Stromal cell of bone marrow (primary cell): ENCODE measurements around the gene PDE4C.

Experiments used
- DNase-seq: peaks from one replicate; pipeline ENCODE4 v3.0.0-alpha.2; 2012; ENCODE audit warnings: low read depth

PDE4C gene

DNA sequence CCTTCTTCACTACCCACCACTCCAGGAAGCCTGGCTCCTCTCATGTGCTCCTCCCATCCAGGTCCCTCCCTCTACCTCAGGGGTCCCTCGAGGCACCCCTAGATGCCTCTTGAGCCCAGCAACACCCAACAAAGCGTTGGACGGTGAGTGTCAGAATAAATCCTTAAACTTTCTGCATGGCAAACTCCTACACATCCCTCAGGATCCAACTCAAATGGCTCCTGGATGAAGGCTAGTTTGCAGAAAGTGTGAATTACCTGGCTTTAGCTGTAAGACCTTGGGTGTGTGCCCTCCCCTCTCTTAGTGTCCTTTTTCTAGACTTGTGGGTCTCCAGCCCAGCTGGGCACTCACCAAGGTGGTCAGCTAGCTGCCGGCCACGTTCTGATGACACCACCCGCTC lies 27.9 kb downstream of the PDE4C start:
- DNase-seq = no peak

DNA sequence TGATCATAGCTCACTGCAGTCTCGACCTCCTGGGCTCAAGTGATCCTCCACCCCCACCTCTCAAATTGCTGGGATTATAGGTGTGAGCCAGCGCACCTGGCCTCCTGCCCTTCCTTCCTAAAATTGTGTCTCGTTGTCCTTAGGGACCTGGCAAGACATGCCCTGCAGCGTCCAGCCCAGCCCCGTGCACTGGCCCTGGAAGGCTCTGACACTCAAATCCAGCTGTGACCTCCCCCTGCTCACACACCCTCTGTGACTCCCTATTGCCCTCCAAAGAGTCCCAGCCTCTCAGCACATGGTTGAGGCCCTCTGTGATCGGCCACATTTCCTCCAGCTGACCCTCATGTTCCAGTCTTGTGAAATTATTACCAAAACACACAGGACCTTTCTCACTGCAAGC lies 28.3 kb downstream of the PDE4C start:
- no peak for DNase-seq

DNA sequence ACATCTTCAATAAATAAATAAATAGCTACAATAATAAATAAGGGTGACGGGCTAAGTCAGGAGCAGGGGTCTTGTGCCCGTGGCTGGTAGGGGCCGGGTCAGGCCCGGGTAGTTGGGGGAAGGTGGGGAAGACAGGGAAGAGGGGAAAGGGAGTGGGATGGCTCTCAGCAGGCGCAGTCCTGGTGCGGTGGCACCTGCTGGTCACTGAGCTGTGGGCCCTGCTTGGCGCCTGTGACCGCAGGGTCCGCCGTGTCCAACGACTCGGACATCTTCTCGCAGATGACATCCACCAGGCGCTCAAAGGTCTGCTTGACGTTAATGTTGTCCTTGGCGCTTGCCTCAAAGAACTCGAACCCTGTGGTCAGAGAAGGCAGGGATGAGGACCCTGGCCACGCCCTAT lies 28.9 kb downstream of the PDE4C start:
- no peak for DNase-seq

DNA sequence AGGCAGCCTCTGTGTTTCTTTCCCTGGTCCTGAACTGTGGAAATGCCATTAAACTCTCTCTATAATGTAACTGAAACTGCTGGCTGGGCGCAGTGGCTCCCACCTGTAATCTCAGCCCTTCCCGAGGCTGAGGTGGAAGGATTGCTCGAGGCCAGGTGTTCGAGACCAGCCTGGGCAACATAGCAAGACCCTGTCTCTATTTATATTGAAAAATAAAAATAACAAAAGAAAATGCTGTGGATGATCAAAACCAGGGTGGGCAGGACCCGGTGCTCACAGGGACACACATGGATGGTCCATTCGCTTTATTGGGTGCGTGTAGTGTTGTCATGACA lies 29.8 kb downstream of the PDE4C start:
- no peak for DNase-seq

DNA sequence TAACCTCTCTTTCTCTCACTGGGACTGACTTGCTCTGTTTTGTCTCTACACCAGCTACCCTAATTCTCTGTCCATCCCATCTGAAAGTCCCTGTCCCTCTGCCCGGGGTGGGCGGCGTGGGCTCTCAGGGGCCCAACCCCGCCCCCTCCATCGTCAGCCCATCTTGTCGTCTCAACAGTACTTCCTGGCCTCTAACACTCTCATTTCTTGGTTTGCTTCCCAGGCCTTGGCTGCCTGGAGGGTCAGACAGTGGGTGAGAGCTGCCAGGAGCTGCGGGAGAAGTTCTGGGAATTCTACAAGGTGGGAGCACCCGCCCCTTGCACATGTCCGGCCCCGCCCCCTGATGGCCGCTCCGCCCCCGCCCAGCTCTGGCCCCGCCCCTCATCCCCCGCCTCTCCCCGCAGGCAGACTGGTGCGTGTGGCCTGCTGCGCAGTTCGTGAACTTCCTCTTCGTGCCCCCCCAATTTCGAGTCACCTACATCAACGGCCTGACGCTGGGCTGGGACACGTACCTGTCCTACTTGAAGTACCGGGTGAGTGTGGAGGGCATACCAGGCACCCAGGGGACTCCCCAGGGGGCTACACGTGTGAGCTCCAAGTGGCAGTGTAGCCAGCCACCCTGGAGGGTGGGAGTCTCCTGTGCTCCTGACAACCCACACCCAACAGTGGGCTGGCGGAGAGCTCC lies 31.5 kb downstream of the PDE4C start:
- no peak for DNase-seq

DNA sequence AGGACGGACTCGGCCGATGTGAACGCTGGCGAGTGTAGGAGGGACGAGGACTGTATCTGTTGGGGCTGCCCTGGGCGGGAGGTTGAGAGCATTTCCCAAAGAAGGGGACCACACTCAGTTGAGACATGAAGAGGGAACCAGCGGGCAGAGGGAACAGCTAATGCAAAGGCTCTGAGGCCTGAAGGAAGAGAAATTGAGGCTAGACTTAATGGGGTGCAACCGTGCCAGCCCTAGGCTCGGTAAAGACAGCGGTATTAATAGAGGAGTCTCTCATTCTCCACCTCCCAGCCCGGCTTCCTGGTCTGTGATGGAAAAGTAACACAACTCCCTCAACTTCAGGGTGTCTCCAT lies 32.1 kb downstream of the PDE4C start:
- no peak for DNase-seq

DNA sequence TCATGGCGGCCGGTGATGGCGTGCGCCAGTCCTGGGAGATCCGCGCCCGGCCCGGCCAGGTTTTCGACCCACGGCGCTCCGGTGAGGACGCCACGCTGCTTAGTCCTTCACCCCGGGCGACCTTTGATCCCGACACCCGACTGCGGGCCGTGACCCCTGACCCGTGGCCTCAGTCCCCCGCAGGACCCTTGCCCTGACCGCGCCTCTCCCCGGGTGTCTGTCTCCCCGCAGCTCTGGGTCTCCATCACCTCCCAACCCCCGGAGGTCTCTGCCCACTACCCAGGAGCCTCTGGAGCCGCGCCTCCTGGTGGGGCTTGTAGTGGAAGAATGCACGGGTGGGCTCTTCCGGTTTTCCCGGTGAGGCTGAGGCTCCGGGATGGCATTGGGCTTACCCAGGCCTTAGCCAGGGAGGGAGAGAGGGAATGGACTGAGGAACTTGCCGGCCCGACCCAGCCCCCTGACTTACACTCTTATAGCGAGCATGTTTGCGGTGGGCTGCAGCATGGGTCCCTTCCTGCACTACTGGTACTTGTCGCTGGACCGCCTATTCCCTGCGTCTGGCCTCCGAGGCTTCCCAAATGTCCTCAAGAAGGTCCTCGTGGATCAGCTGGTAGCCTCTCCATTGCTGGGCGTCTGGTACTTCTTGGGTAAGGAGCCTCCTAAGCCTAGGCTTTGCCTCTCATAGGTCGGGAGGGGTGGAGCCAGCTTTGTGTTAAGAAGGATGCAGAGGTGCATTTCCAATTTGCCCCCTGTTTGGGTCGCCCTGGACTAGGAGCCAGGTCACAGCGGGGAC lies 32.7 kb downstream of the PDE4C start:
- DNase-seq = no peak

DNA sequence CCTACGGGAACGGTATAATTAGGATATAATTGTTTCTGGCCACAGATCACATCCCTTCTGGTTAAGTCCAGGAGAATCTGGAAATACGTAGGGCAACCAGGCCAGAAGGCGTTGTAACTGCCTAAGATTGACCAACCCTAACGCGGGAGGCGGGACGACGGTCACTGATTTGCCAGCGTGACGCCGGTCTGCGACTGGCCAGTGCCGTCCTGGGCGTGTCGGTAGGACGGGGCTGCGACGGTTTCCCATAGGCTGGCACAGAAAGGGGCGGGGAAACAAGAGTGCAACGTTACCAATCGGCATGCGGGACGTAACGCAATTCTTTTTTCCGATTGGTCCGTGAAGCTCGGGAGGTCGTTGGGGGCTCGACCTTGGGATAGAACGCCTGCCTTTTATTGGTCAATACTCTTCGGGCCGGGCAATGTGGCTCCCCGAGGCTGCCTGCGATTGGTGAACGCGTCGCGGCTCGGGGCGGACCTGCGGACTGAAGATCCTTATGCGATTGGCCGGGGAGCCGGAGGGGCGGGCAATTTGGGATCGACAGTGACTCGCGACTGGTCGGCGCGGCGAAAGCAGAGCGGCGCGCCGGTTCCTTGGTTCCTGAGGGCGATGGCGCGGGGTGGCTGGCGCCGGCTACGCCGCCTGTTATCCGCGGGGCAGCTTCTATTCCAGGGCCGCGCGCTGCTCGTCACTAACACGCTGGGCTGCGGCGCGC lies 33.4 kb downstream of the PDE4C start, which contains the start of gene MPV17L2:
Gene MPV17L2 (plus strand): TSS at position 546 of the 715 bp plus-strand sequence. CDS start 64 bp downstream, at position 610.
- DNase-seq = peak; percentile 100

DNA sequence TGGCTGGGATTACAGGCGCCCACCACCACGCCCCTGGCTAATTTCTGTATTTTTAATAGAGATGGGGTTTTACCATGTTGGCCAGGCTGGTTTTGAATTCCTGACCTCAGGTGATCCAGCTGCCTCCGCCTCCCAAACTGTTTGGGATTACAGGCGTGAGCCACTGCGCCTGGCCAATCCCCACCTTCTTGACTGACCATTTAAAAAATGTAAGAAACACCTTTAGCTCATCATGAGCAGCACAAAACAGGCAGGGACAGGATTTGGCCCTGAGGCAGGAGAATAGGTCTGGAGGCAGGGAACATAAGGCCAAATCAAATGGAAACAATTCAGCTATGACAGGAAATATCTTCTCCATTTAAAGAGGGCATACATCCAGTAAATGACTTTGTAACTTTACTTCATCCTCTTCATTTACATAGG lies 34.6 kb downstream of the PDE4C start:
- DNase-seq = no peak

DNA sequence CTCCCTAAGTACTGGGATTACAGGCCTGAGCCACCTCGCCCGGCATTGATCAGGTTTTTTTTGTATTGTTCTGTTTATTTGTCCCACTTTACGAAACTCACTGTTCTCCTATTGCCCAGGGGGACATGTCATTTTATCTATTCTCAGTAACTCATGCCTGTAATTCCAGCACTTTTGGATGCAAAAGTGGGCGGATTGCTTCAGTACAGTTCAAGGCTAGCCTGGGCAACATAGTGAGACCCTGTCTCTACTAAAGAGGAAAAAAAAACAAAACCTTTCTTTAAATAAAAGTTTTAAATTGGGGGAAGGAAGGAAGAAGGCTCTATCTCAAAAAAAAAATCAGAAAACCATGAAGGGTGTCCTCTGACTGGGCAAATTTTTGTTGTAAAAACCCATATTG lies 36.0 kb downstream of the PDE4C start:
- no peak for DNase-seq

DNA sequence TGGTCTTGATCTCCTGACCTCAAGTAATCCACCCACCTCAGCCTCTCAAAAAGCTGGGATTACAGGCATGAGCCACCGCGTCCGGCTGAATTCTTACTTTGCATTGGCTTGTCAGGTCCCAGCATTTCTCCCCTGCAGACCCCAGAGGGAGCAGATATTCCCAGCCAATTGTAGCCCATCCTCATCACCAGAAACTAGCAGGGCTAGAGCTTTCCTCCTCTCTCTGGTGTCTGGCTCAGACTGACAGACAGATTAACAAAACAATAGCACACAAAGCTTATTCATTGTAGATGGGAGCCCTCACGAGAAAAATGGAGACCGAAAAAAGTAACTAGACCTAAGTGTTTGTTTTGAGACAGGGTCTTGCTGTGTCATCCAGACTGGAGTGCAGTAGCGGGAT lies 40.7 kb downstream of the PDE4C start:
- DNase-seq = no peak

DNA sequence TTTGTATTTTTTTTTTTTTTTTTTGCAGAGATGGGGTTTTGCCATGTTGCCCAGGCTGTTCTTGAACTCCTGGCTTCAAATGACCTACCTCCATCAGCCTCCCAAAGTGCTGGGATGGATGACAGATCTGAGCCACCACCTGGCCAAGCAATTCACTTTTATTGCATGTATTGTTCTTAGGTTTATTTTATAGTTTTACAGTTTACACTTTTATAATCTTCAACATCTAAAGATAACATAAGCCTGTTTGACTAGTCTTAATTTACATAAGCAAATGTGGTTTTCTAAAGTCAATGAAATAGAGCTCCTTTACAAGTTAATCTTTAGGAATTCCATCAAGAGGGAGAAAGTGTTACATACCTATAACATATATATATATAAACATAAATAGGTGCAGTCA lies 42.7 kb downstream of the PDE4C start:
- DNase-seq = no peak

DNA sequence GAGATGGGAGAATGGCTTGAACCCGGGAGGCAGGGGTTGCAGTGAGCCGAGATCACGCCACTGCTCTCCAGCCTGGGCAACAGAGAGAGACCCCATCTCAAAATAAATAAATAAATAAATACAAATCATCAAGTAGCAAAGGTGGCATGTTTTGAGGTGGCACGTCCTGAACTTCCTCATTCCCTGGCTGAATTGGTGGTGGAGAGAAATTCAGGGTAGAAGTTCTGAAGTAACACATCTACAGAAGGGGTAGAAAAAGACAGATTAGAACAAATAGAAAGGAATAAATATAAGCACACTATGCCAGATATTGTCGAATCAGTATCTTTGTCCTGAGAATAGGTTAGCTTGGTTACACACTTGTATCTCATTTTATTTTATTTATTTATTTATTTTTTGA lies 46.3 kb downstream of the PDE4C start:
- no peak for DNase-seq

DNA sequence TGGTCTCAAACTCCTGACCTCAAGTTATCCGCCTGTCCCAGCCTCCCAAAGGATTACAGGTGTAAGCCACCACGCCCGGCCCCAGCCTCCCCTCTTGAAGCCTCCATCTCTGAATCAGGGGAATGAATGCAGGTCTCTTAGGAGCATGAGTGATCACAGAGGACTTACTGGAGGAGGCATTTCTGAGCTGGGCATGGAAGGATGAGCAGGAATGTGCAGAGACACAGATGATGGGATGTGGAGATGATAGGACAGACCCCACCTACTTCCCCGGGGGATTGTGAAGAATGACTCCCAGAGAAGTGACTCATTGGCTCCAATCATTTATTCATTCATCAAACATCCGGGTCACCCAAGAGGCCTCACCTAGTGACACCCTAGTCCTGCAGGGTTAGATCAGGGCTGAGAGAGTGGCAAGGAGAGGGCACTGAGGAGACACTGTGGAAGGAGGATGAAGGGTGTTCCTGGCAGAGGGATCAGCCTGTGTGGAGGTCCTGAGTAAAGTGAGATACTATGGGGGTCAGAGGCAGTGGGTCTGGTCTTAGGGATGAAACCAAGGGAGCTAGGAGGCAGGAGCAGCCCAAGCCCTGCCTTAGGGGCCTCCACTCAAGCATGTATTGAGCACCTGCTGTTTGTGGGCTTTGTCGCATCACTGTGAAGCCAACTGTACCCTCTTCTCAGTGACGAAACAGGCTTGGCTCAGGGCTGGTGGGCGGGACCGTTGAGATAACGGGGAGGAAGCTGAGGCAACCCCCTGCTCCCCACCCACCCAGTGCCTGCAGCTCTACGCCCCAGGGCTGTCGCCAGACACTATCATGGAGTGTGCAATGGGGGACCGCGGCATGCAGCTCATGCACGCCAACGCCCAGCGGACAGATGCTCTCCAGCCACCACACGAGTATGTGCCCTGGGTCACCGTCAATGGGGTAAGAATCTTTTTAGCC lies 49.6 kb downstream of the PDE4C start:
- no peak for DNase-seq

DNA sequence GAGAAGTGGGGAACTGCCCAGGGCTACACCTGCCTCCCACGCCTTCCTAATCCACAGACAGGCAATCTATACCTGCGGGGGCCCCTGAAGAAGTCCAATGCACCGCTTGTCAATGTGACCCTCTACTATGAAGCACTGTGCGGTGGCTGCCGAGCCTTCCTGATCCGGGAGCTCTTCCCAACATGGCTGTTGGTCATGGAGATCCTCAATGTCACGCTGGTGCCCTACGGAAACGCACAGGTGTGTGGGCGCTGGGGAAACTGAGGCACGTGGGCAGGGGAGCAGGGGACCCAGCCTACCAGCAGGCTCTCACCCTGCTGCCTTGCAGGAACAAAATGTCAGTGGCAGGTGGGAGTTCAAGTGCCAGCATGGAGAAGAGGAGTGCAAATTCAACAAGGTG lies 51.3 kb downstream of the PDE4C start:
- no peak for DNase-seq
